Measurements from ENCODE around the gene REPS1.

GRCh38 chr6:139007428-139007827, 19.4 kb upstream of the REPS1 start:
- no peak for TF ChIP-seq ARNT (IDR thresholded peaks at IDR 0.05)
- TF ChIP-seq ZNF225 (CRISPR knock-in tag; IDR thresholded peaks at IDR 0.05): no peak
